HepG2 (cell line): ENCODE results near the gene SLC34A3. TPM values are rescaled to one million over a fixed set of nuclear protein-coding genes. Genes with fewer than 3 reads are reported as not detected.

Experiments used
- GABPB1 ChIP-seq: IDR thresholded peaks from 2 replicates; pipeline ENCODE4 v1.6.1; 2016; ENCODE audit warnings: mild to moderate bottlenecking, missing genetic modification reagents, moderate library complexity, missing compliant biosample characterization
- KDM5A ChIP-seq: fragments of 200-600 bp; sonication (generic); IDR thresholded peaks from 2 replicates; pipeline ENCODE4 v1.7.0; 2018; ENCODE audit warnings: antibody characterized with exemption, mild to moderate bottlenecking, low read length, borderline replicate concordance
- NFKB2 ChIP-seq: sonication (generic); formaldehyde crosslinking; IDR thresholded peaks from 2 replicates; pipeline ENCODE4 v1.4.0; 2020; ENCODE audit warnings: missing genetic modification reagents, borderline replicate concordance
- TP53 ChIP-seq: sonication (generic); formaldehyde crosslinking; conservative IDR thresholded peaks from 2 replicates; pipeline ENCODE4 v1.4.0; 2020; ENCODE audit warnings: missing genetic modification reagents
- ZKSCAN5 ChIP-seq: sonication (generic); formaldehyde crosslinking; IDR thresholded peaks from 2 replicates; pipeline ENCODE4 v1.5.1; 2020; ENCODE audit warnings: mild to moderate bottlenecking, missing genetic modification reagents
- ZNF143 ChIP-seq: sonication (generic); formaldehyde crosslinking; IDR thresholded peaks from 2 replicates; pipeline ENCODE4 v1.4.0; 2020; ENCODE audit warnings: missing genetic modification reagents
- ZNF232 ChIP-seq: sonication (generic); formaldehyde crosslinking; IDR thresholded peaks from 2 replicates; pipeline ENCODE4 v1.4.0; 2020; ENCODE audit warnings: missing genetic modification reagents, borderline replicate concordance
- ZNF720 ChIP-seq: sonication (generic); formaldehyde crosslinking; IDR thresholded peaks from 2 replicates; pipeline ENCODE4 v1.4.0; 2020; ENCODE audit warnings: missing genetic modification reagents
- polyA plus RNA-seq, 8 experiments: library from polyadenylated mRNA; depleted of rRNA in 3 of 8; stranded (reverse) in 7 of 8; unstranded in 1 of 8; fragments of >200 nt; fragmentation: Illumina TruSeq in 4 of 8; extraction: Trizol in 4 of 8; gene quantifications; 2 replicates each; pipeline versions ENCODE4 v1.2.1 to v1.2.3, GENCODE V29; 2011 to 2016; ENCODE audit warnings: low read depth in 4 of 8, missing spikeins in 1 of 8, mixed read lengths in 1 of 8; ENCODE audit not compliant: insufficient read depth in 1 of 8
- total RNA-seq, 5 experiments: library from RNA; depleted of rRNA; stranded (reverse); fragments of >200 nt; fragmentation: Illumina TruSeq; extraction: Trizol; gene quantifications; 2 replicates each; pipeline ENCODE4 v1.2.3, GENCODE V29; 2016; ENCODE audit warnings: low read depth in 1 of 5
- TF ChIP-seq, protein P1 (sequence below): sonication (generic); formaldehyde crosslinking; IDR thresholded peaks from 2 replicates; pipeline ENCODE4 v1.5.0; 2020; ENCODE audit warnings: missing genetic modification reagents, mild to moderate bottlenecking, borderline replicate concordance
- TF ChIP-seq, protein P2 (sequence below): sonication (generic); formaldehyde crosslinking; IDR thresholded peaks from 2 replicates; pipeline ENCODE4 v1.4.0; 2020; ENCODE audit warnings: missing genetic modification reagents
- TF ChIP-seq, protein P3 (sequence below): sonication (generic); formaldehyde crosslinking; conservative IDR thresholded peaks from 2 replicates; pipeline ENCODE4 v1.4.0; 2020; ENCODE audit warnings: missing genetic modification reagents
- TF ChIP-seq, protein P4 (sequence below): sonication (generic); formaldehyde crosslinking; IDR thresholded peaks from 2 replicates; pipeline ENCODE4 v1.4.0; 2020; ENCODE audit warnings: missing genetic modification reagents; ENCODE audit errors: not compliant biosample characterization
- TF ChIP-seq, protein P5 (sequence below): sonication (generic); formaldehyde crosslinking; IDR thresholded peaks from one replicate; pipeline ENCODE4 v1.5.1; 2020; ENCODE audit warnings: mild to moderate bottlenecking, missing genetic modification reagents; ENCODE audit errors: not compliant biosample characterization
- TF ChIP-seq, protein P6 (sequence below): sonication (generic); formaldehyde crosslinking; IDR thresholded peaks from 2 replicates; pipeline ENCODE4 v1.4.0; 2020; ENCODE audit warnings: mild to moderate bottlenecking, missing genetic modification reagents

SLC34A3 gene
- total and polyA plus RNA-seq, 2 of the 13 experiments (the other 11 are each of a cell fraction or from before 2014, with no cell fraction given) = 0.07 to 1.0 TPM

DNA sequence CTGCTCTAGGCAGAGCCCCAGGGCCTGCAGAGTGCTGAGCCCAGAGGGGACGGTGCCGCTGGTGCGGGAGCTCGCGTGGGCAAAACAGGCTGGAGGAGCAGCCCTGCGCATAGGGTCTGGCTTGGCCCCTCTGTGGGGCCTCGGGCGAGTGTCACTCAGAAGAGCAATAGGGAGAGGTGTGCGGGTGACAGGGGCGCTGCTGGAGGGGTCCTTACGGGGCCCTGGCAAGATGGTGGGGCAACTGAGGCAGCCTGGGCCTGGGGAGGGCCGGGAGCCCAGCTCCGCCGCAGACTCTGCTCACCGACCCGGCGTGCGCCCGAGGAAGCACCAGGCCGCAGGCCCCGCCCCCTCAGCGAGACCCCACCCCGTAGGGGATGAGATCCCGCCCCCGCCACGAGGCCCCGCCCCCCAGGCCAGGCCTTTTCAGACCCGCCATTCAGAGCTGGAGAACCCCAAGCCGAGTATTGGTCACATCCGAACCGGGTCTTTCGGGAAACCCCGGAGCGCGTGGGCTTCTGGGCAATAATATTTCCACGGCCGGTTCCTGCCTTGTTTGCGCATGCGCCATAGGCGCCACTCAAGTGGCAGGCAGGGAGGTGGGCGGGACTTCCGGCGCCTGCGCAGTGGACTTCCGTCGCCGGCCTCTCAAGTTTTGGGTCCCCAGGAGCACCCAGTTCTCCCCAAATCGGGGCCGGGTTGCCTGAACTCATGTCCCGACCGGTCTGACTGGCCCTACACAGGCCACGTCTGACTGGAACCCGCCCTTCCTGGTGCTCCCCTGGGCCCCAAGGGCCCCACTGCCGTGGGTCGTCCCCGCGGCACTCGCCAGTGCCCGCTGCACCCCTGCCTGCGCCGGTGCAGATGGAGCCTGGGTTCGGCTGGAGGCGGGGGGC lies 7.4 kb upstream of the SLC34A3 start (continued):
- TF ChIP-seq, protein P1, sequence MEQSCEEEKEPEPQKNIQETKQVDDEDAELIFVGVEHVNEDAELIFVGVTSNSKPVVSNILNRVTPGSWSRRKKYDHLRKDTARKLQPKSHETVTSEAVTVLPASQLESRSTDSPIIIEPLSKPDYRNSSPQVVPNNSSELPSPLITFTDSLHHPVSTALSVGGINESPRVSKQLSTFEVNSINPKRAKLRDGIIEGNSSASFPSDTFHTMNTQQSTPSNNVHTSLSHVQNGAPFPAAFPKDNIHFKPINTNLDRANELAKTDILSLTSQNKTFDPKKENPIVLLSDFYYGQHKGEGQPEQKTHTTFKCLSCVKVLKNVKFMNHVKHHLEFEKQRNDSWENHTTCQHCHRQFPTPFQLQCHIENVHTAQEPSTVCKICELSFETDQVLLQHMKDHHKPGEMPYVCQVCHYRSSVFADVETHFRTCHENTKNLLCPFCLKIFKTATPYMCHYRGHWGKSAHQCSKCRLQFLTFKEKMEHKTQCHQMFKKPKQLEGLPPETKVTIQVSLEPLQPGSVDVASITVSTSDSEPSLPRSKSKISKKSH (CRISPR knock-in tag) = no peak
- TF ChIP-seq, protein P2, sequence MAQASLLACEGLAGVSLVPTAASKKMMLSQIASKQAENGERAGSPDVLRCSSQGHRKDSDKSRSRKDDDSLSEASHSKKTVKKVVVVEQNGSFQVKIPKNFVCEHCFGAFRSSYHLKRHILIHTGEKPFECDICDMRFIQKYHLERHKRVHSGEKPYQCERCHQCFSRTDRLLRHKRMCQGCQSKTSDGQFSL = no peak
- no peak for TF ChIP-seq ZNF232 (CRISPR knock-in tag)
- TF ChIP-seq, protein P3, sequence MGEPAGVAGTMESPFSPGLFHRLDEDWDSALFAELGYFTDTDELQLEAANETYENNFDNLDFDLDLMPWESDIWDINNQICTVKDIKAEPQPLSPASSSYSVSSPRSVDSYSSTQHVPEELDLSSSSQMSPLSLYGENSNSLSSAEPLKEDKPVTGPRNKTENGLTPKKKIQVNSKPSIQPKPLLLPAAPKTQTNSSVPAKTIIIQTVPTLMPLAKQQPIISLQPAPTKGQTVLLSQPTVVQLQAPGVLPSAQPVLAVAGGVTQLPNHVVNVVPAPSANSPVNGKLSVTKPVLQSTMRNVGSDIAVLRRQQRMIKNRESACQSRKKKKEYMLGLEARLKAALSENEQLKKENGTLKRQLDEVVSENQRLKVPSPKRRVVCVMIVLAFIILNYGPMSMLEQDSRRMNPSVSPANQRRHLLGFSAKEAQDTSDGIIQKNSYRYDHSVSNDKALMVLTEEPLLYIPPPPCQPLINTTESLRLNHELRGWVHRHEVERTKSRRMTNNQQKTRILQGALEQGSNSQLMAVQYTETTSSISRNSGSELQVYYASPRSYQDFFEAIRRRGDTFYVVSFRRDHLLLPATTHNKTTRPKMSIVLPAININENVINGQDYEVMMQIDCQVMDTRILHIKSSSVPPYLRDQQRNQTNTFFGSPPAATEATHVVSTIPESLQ (CRISPR knock-in tag) = no peak
- TF ChIP-seq, protein P4, sequence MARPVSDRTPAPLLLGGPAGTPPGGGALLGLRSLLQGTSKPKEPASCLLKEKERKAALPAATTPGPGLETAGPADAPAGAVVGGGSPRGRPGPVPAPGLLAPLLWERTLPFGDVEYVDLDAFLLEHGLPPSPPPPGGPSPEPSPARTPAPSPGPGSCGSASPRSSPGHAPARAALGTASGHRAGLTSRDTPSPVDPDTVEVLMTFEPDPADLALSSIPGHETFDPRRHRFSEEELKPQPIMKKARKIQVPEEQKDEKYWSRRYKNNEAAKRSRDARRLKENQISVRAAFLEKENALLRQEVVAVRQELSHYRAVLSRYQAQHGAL (CRISPR knock-in tag) = no peak
- TF ChIP-seq TP53 = no peak
- no peak for TF ChIP-seq ZKSCAN5 (CRISPR knock-in tag)
- TF ChIP-seq ZNF720 (CRISPR knock-in tag) = no peak
- TF ChIP-seq KDM5A = peak; percentile 86
- TF ChIP-seq, protein P5, sequence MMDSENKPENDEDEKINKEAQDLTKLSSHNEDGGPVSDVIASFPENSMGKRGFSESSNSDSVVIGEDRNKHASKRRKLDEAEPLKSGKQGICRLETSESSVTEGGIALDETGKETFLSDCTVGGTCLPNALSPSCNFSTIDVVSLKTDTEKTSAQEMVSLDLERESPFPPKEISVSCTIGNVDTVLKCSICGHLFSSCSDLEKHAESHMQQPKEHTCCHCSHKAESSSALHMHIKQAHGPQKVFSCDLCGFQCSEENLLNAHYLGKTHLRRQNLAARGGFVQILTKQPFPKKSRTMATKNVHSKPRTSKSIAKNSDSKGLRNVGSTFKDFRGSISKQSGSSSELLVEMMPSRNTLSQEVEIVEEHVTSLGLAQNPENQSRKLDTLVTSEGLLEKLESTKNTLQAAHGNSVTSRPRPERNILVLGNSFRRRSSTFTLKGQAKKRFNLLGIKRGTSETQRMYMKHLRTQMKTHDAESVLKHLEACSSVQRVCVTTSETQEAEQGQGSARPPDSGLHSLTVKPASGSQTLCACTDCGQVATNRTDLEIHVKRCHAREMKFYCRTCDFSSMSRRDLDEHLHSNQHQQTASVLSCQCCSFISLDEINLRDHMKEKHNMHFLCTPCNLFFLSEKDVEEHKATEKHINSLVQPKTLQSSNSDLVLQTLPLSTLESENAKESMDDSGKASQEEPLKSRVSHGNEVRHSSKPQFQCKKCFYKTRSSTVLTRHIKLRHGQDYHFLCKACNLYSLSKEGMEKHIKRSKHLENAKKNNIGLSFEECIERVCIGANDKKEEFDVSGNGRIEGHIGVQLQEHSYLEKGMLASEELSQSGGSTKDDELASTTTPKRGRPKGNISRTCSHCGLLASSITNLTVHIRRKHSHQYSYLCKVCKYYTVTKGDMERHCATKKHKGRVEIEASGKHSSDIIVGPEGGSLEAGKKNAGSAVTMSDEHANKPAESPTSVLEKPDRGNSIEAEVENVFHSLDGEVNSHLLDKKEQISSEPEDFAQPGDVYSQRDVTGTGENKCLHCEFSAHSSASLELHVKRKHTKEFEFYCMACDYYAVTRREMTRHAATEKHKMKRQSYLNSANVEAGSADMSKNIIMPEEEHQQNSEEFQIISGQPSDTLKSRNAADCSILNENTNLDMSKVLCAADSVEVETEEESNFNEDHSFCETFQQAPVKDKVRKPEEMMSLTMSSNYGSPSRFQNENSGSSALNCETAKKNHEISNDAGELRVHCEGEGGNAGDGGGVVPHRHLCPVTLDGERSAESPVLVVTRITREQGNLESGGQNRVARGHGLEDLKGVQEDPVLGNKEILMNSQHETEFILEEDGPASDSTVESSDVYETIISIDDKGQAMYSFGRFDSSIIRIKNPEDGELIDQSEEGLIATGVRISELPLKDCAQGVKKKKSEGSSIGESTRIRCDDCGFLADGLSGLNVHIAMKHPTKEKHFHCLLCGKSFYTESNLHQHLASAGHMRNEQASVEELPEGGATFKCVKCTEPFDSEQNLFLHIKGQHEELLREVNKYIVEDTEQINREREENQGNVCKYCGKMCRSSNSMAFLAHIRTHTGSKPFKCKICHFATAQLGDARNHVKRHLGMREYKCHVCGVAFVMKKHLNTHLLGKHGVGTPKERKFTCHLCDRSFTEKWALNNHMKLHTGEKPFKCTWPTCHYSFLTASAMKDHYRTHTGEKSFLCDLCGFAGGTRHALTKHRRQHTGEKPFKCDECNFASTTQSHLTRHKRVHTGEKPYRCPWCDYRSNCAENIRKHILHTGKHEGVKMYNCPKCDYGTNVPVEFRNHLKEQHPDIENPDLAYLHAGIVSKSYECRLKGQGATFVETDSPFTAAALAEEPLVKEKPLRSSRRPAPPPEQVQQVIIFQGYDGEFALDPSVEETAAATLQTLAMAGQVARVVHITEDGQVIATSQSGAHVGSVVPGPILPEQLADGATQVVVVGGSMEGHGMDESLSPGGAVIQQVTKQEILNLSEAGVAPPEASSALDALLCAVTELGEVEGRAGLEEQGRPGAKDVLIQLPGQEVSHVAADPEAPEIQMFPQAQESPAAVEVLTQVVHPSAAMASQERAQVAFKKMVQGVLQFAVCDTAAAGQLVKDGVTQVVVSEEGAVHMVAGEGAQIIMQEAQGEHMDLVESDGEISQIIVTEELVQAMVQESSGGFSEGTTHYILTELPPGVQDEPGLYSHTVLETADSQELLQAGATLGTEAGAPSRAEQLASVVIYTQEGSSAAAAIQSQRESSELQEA = no peak
- TF ChIP-seq, protein P6, sequence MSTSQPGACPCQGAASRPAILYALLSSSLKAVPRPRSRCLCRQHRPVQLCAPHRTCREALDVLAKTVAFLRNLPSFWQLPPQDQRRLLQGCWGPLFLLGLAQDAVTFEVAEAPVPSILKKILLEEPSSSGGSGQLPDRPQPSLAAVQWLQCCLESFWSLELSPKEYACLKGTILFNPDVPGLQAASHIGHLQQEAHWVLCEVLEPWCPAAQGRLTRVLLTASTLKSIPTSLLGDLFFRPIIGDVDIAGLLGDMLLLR (CRISPR knock-in tag) = peak; percentile 51; the same call in 1 of the 2 replicates
- peak; percentile 92 for TF ChIP-seq GABPB1
- TF ChIP-seq ZNF143 (CRISPR knock-in tag) = peak; percentile 86
- TF ChIP-seq NFKB2 = no peak
